GM23338 (cell line): Measurements from ENCODE around the gene DDR2.

Experiments
- CREB1 ChIP-seq: fragments of 250-450 bp; sonication (Bioruptor Pico); IDR thresholded peaks from 2 replicates; pipeline ENCODE4 v1.5.0; 2020; ENCODE audit warnings: low read depth, mild to moderate bottlenecking, moderate library complexity
- EZH2 ChIP-seq: fragments of 200-600 bp; sonication (generic); IDR thresholded peaks from one replicate; pipeline ENCODE4 v1.8.0; 2017; ENCODE audit warnings: antibody characterized with exemption, mild to moderate bottlenecking, low read depth; ENCODE audit not compliant: unreplicated experiment
- EZH2phosphoT487 ChIP-seq: fragments of 200-600 bp; sonication (generic); IDR thresholded peaks from one replicate; pipeline ENCODE4 v1.8.1; 2018; ENCODE audit warnings: antibody characterized with exemption; ENCODE audit not compliant: unreplicated experiment
- JUNB ChIP-seq: IDR thresholded peaks from one replicate; pipeline ENCODE4 v1.6.1; 2016; ENCODE audit warnings: antibody characterized with exemption; ENCODE audit not compliant: unreplicated experiment
- POLR2AphosphoS5 ChIP-seq: IDR thresholded peaks from 2 replicates; pipeline ENCODE4 v1.6.1; 2016; ENCODE audit warnings: antibody characterized with exemption, low read depth
- TF ChIP-seq, protein P1 (sequence below), 2 experiments: fragments of 200-600 bp in 1 of 2; sonication (generic) in 1 of 2; conservative IDR thresholded peaks; 2 replicates each; pipeline versions ENCODE4 v1.5.1 to v1.6.1; 2016 to 2017; ENCODE audit warnings: antibody characterized with exemption in 2 of 2, low read depth in 2 of 2, mild to moderate bottlenecking in 2 of 2, moderate library complexity in 1 of 2
- TF ChIP-seq, protein P2 (sequence below): IDR thresholded peaks from one replicate; pipeline ENCODE4 v1.6.1; 2018; ENCODE audit warnings: antibody characterized with exemption; ENCODE audit not compliant: unreplicated experiment
- TF ChIP-seq, protein P3 (sequence below): IDR thresholded peaks from 2 replicates; pipeline ENCODE4 v1.6.1; 2016; ENCODE audit warnings: antibody characterized with exemption

DNA sequence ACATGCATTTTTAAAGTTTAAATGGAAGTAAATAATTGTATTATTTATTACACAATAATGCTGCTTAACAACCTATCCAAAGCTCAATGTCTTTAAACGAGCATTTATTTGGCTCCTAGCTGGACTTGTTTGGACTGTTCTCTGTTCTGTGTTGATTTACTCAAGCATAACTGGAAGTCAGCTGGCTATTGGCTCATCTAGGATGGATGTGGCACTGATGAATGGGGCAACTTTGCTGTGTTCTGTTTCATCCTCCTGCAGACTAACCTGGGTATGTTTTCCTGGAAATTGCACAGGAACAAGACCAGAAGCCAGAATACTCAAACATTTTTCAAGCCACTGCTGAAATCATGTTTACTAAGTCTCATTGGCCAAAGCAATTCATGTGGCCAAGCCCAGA, 87.4 kb downstream of the DDR2 start:
- no peak for TF ChIP-seq POLR2AphosphoS5
- no peak for TF ChIP-seq EZH2
- TF ChIP-seq, protein P1, sequence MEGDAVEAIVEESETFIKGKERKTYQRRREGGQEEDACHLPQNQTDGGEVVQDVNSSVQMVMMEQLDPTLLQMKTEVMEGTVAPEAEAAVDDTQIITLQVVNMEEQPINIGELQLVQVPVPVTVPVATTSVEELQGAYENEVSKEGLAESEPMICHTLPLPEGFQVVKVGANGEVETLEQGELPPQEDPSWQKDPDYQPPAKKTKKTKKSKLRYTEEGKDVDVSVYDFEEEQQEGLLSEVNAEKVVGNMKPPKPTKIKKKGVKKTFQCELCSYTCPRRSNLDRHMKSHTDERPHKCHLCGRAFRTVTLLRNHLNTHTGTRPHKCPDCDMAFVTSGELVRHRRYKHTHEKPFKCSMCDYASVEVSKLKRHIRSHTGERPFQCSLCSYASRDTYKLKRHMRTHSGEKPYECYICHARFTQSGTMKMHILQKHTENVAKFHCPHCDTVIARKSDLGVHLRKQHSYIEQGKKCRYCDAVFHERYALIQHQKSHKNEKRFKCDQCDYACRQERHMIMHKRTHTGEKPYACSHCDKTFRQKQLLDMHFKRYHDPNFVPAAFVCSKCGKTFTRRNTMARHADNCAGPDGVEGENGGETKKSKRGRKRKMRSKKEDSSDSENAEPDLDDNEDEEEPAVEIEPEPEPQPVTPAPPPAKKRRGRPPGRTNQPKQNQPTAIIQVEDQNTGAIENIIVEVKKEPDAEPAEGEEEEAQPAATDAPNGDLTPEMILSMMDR (conservative IDR thresholded peaks at IDR 0.05; ENCODE audit: low read depth in 2 of 2) = no peak
- TF ChIP-seq JUNB = no peak
- TF ChIP-seq, protein P2, sequence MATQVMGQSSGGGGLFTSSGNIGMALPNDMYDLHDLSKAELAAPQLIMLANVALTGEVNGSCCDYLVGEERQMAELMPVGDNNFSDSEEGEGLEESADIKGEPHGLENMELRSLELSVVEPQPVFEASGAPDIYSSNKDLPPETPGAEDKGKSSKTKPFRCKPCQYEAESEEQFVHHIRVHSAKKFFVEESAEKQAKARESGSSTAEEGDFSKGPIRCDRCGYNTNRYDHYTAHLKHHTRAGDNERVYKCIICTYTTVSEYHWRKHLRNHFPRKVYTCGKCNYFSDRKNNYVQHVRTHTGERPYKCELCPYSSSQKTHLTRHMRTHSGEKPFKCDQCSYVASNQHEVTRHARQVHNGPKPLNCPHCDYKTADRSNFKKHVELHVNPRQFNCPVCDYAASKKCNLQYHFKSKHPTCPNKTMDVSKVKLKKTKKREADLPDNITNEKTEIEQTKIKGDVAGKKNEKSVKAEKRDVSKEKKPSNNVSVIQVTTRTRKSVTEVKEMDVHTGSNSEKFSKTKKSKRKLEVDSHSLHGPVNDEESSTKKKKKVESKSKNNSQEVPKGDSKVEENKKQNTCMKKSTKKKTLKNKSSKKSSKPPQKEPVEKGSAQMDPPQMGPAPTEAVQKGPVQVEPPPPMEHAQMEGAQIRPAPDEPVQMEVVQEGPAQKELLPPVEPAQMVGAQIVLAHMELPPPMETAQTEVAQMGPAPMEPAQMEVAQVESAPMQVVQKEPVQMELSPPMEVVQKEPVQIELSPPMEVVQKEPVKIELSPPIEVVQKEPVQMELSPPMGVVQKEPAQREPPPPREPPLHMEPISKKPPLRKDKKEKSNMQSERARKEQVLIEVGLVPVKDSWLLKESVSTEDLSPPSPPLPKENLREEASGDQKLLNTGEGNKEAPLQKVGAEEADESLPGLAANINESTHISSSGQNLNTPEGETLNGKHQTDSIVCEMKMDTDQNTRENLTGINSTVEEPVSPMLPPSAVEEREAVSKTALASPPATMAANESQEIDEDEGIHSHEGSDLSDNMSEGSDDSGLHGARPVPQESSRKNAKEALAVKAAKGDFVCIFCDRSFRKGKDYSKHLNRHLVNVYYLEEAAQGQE = no peak
- TF ChIP-seq EZH2phosphoT487 = no peak
- TF ChIP-seq, protein P3, sequence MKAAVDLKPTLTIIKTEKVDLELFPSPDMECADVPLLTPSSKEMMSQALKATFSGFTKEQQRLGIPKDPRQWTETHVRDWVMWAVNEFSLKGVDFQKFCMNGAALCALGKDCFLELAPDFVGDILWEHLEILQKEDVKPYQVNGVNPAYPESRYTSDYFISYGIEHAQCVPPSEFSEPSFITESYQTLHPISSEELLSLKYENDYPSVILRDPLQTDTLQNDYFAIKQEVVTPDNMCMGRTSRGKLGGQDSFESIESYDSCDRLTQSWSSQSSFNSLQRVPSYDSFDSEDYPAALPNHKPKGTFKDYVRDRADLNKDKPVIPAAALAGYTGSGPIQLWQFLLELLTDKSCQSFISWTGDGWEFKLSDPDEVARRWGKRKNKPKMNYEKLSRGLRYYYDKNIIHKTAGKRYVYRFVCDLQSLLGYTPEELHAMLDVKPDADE = no peak
- no peak for TF ChIP-seq CREB1
